ENCODE results near the gene BBS7.

The BBS7 gene

GRCh38 chr4:121900132-121900983, 30.1 kb upstream of the BBS7 start:
- Histone ChIP-seq H3K18ac (ENCODE audit: low read length) (no peak overlapping the region), H3K4me2 (ENCODE audit: low read length) (no peak overlapping the region), H4K8ac (ENCODE audit: low read depth, low read length) (no peak overlapping the region), H3K23ac (ENCODE audit: low read length) (no peak overlapping the region), H3K14ac (ENCODE audit: low read length) (no peak overlapping the region), H3K79me1 (ENCODE audit: low read length) (no peaks in the 10 kb centered on the region), H2AFZ (ENCODE audit: insufficient read depth, low read length, poor library complexity) (no peak overlapping the region), H3K9ac (ENCODE audit: low read length) (no peak overlapping the region), H3K27ac (ENCODE audit: low read depth, low read length) (no peak overlapping the region), H2AK5ac (ENCODE audit: low read length) (no peak overlapping the region), H3K9me3 (ENCODE audit: insufficient read depth, low read depth, low read length) (no peaks in the 10 kb centered on the region), H3K36me3 (ENCODE audit: control insufficient read depth in 1 of 2, insufficient read depth in 2 of 2, low read length in 2 of 2) (no peaks in the 10 kb centered on the region), H2BK12ac (ENCODE audit: low read length) (no peak overlapping the region), H3K4me3 (ENCODE audit: low read depth, low read length) (no peak overlapping the region), H3K79me2 (ENCODE audit: control insufficient read depth, insufficient read depth, low read length, poor library complexity) (no peaks in the 10 kb centered on the region), H2BK120ac (ENCODE audit: insufficient read depth, low read length, poor library complexity) (no peak overlapping the region), H4K91ac (ENCODE audit: low read depth, low read length) (no peak overlapping the region), H3K27me3 (ENCODE audit: insufficient read depth, low read length) (no peaks in the 10 kb centered on the region), H3K4ac (ENCODE audit: low read depth, low read length) (no peak overlapping the region), H2BK5ac (ENCODE audit: low read depth, low read length, poor library complexity) (no peak overlapping the region), H4K12ac (ENCODE audit: low read depth, low read length) (no peak overlapping the region), H3K4me1 (ENCODE audit: control insufficient read depth in 1 of 2, insufficient read depth in 2 of 2, low read length in 2 of 2) (no peaks in the 10 kb centered on the region)
- peak; percentile 58 to 84 for DNase-seq
- no CpG with 5 or more reads among the region's 4 CpGs for WGBS (ENCODE audit: extremely low coverage, insufficient coverage, insufficient read length)

GRCh38 chr4:121898150-121898549, 27.9 kb upstream of the BBS7 start:
- Histone ChIP-seq H4K8ac (ENCODE audit: low read depth, low read length) (no peak overlapping the region), H3K14ac (ENCODE audit: low read length) (no peak overlapping the region), H3K18ac (ENCODE audit: low read length) (no peak overlapping the region), H3K4me2 (ENCODE audit: low read length) (no peak overlapping the region), H2AFZ (ENCODE audit: insufficient read depth, low read length, poor library complexity) (no peak overlapping the region), H4K91ac (ENCODE audit: low read depth, low read length) (no peak overlapping the region), H2BK120ac (ENCODE audit: insufficient read depth, low read length, poor library complexity) (no peak overlapping the region), H2AK5ac (ENCODE audit: low read length) (no peak overlapping the region), H3K23ac (ENCODE audit: low read length) (no peak overlapping the region), H2BK5ac (ENCODE audit: low read depth, low read length, poor library complexity) (no peak overlapping the region), H3K79me2 (ENCODE audit: control insufficient read depth, insufficient read depth, low read length, poor library complexity) (no peaks in the 10 kb centered on the region), H3K4ac (ENCODE audit: low read depth, low read length) (no peak overlapping the region), H3K4me3 (ENCODE audit: low read depth, low read length) (no peak overlapping the region), H3K27ac (ENCODE audit: low read depth, low read length) (no peak overlapping the region), H3K4me1 (ENCODE audit: control insufficient read depth in 1 of 2, insufficient read depth in 2 of 2, low read length in 2 of 2) (no peaks in the 10 kb centered on the region), H3K36me3 (ENCODE audit: control insufficient read depth in 1 of 2, insufficient read depth in 2 of 2, low read length in 2 of 2) (no peaks in the 10 kb centered on the region), H2BK12ac (ENCODE audit: low read length) (no peak overlapping the region), H4K12ac (ENCODE audit: low read depth, low read length) (no peak overlapping the region), H3K9me3 (ENCODE audit: insufficient read depth, low read depth, low read length) (no peaks in the 10 kb centered on the region), H3K9ac (ENCODE audit: low read length) (no peak overlapping the region), H3K79me1 (ENCODE audit: low read length) (no peaks in the 10 kb centered on the region), H3K27me3 (ENCODE audit: insufficient read depth, low read length) (no peaks in the 10 kb centered on the region)
- peak in 1 of 2 donors; percentile 2 for DNase-seq
- WGBS (ENCODE audit: extremely low coverage, insufficient coverage, insufficient read length) = no CpG with 5 or more reads among the region's 6 CpGs

GRCh38 chr4:121888134-121888533, 17.9 kb upstream of the BBS7 start:
- Histone ChIP-seq H3K27ac (ENCODE audit: low read depth, low read length) (no peak overlapping the region), H4K12ac (ENCODE audit: low read depth, low read length) (no peak overlapping the region), H3K18ac (ENCODE audit: low read length) (no peak overlapping the region), H2AK5ac (ENCODE audit: low read length) (no peak overlapping the region), H3K79me2 (ENCODE audit: control insufficient read depth, insufficient read depth, low read length, poor library complexity) (no peaks in the 10 kb centered on the region), H3K4me3 (ENCODE audit: low read depth, low read length) (no peak overlapping the region), H3K27me3 (ENCODE audit: insufficient read depth, low read length) (no peaks in the 10 kb centered on the region), H2BK5ac (ENCODE audit: low read depth, low read length, poor library complexity) (no peak overlapping the region), H4K91ac (ENCODE audit: low read depth, low read length) (no peak overlapping the region), H3K9me3 (ENCODE audit: insufficient read depth, low read depth, low read length) (no peaks in the 10 kb centered on the region), H3K79me1 (ENCODE audit: low read length) (no peaks in the 10 kb centered on the region), H2BK120ac (ENCODE audit: insufficient read depth, low read length, poor library complexity) (no peak overlapping the region), H3K4me1 (ENCODE audit: control insufficient read depth in 1 of 2, insufficient read depth in 2 of 2, low read length in 2 of 2) (no peaks in the 10 kb centered on the region), H3K23ac (ENCODE audit: low read length) (no peak overlapping the region), H4K8ac (ENCODE audit: low read depth, low read length) (no peak overlapping the region), H2BK12ac (ENCODE audit: low read length) (no peak overlapping the region), H2AFZ (ENCODE audit: insufficient read depth, low read length, poor library complexity) (no peak overlapping the region), H3K14ac (ENCODE audit: low read length) (no peak overlapping the region), H3K36me3 (ENCODE audit: control insufficient read depth in 1 of 2, insufficient read depth in 2 of 2, low read length in 2 of 2) (no peaks in the 10 kb centered on the region), H3K4ac (ENCODE audit: low read depth, low read length) (no peak overlapping the region), H3K4me2 (ENCODE audit: low read length) (no peak overlapping the region), H3K9ac (ENCODE audit: low read length) (no peak overlapping the region)
- WGBS (ENCODE audit: extremely low coverage, insufficient coverage, insufficient read length) = no CpG with 5 or more reads among the region's 1 CpG
- DNase-seq = no peak

DNA sequence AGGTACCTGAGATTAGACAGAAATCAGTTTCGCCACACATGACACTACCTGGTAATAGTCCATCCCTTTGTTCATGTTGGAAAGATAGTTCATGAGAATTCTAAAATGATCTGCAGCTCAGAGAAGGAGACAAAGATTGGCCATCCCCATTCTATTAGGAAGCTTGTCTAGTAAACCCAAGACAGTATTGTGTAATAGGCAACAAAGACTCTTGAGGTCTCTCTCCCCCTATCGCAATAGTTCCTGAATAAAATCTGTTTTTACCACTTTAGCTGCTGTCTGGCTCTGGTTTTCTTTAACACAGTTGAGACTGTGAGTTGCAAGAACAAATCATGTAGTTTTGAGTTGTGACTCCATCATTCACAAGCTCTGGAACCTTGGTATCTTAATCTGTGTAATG, 14.8 kb upstream of the BBS7 start:
- H4K8ac ChIP-seq (ENCODE audit: low read depth, low read length) = no peak overlapping the region
- H3K4me2 ChIP-seq (ENCODE audit: low read length) = no peak overlapping the region
- H4K91ac ChIP-seq (ENCODE audit: low read depth, low read length) = no peak overlapping the region
- H3K23ac ChIP-seq (ENCODE audit: low read length) = no peak overlapping the region
- DNase-seq = no peak
- no CpG with 5 or more reads among the region's 2 CpGs for WGBS (ENCODE audit: extremely low coverage, insufficient coverage, insufficient read length)
- H3K27me3 ChIP-seq (ENCODE audit: insufficient read depth, low read length) = no peaks in the 10 kb centered on the region
- no peak overlapping the region for H4K12ac ChIP-seq (ENCODE audit: low read depth, low read length)
- no peak overlapping the region for H2BK12ac ChIP-seq (ENCODE audit: low read length)
- no peaks in the 10 kb centered on the region for H3K79me1 ChIP-seq (ENCODE audit: low read length)
- no peak overlapping the region for H2AFZ ChIP-seq (ENCODE audit: insufficient read depth, low read length, poor library complexity)
- no peak overlapping the region for H3K18ac ChIP-seq (ENCODE audit: low read length)
- H2BK120ac ChIP-seq (ENCODE audit: insufficient read depth, low read length, poor library complexity) = no peak overlapping the region
- no peak overlapping the region for H2AK5ac ChIP-seq (ENCODE audit: low read length)
- no peak overlapping the region for H2BK5ac ChIP-seq (ENCODE audit: low read depth, low read length, poor library complexity)
- no peak overlapping the region for H3K9ac ChIP-seq (ENCODE audit: low read length)
- no peak overlapping the region for H3K27ac ChIP-seq (ENCODE audit: low read depth, low read length)
- no peak overlapping the region for H3K4ac ChIP-seq (ENCODE audit: low read depth, low read length)
- no peak overlapping the region for H3K4me3 ChIP-seq (ENCODE audit: low read depth, low read length)
- no peaks in the 10 kb centered on the region for H3K36me3 ChIP-seq (ENCODE audit: control insufficient read depth in 1 of 2, insufficient read depth in 2 of 2, low read length in 2 of 2)
- H3K79me2 ChIP-seq (ENCODE audit: control insufficient read depth, insufficient read depth, low read length, poor library complexity) = no peaks in the 10 kb centered on the region
- no peaks in the 10 kb centered on the region for H3K9me3 ChIP-seq (ENCODE audit: insufficient read depth, low read depth, low read length)
- no peak overlapping the region for H3K14ac ChIP-seq (ENCODE audit: low read length)
- H3K4me1 ChIP-seq (ENCODE audit: control insufficient read depth in 1 of 2, insufficient read depth in 2 of 2, low read length in 2 of 2) = no peaks in the 10 kb centered on the region
